Heart left ventricle (tissue), 16 donors: ENCODE data around the gene PLEKHO2. TPM values are rescaled to one million over a fixed set of nuclear protein-coding genes. Genes with fewer than 3 reads are reported as not detected.
A peak's percentile ranks its signal among the peaks of the same experiment; 100 is the strongest.

Experiments
- ATAC-seq, 4 donors: fragments of 200-7000 bp; cut with Tn5 transposase; one replicate each; pipeline ENCODE4 v1.9.1; 2020 to 2022; ENCODE audit warnings: moderate library complexity in 4 of 4, mild to moderate bottlenecking in 3 of 4, moderate number of reproducible peaks in 1 of 4
- DNase-seq, 5 donors: peaks; one replicate each; pipeline ENCODE4 v3.0.0-alpha.2; 2020
- H3K27ac ChIP-seq, 12 donors: fragments of 200-600 bp; sonication (generic) in 4 of 12; one replicate each; pipeline versions ENCODE4 v1.5.0 to v1.8.0; 2016 to 2022; ENCODE audit warnings: mild to moderate bottlenecking in 2 of 12
- H3K27me3 ChIP-seq, 9 donors: fragments of 200-600 bp; sonication (generic) in 2 of 9; one replicate each; pipeline versions ENCODE4 v1.5.1 to v1.8.0; 2016 to 2022; ENCODE audit warnings: mild to moderate bottlenecking in 3 of 9
- H3K36me3 ChIP-seq, 9 donors: fragments of 200-600 bp; sonication (generic) in 2 of 9; one replicate each; pipeline versions ENCODE4 v1.5.0 to v1.8.0; 2018 to 2022; ENCODE audit warnings: mild to moderate bottlenecking in 2 of 9
- H3K4me1 ChIP-seq, 12 donors: fragments of 200-600 bp; sonication (generic) in 4 of 12; one replicate each; pipeline versions ENCODE4 v1.5.0 to v1.8.0; 2016 to 2022; ENCODE audit warnings: mild to moderate bottlenecking in 3 of 12
- H3K4me3 ChIP-seq, 12 donors: fragments of 200-600 bp; sonication (generic) in 4 of 12; one replicate each; pipeline versions ENCODE4 v1.5.0 to v1.8.0; 2017 to 2022; ENCODE audit warnings: mild to moderate bottlenecking in 9 of 12, moderate library complexity in 4 of 12
- H3K9me3 ChIP-seq, 12 donors: fragments of 200-600 bp; sonication (generic) in 4 of 12; one replicate each; pipeline versions ENCODE4 v1.5.0 to v1.8.0; 2016 to 2022; ENCODE audit warnings: mild to moderate bottlenecking in 1 of 12
- CTCF ChIP-seq, 12 donors: fragments of 200-600 bp; sonication (generic) in 4 of 12; IDR thresholded peaks; one replicate each; pipeline versions ENCODE4 v1.5.0 to v1.8.0; 2018 to 2022; ENCODE audit warnings: antibody characterized with exemption in 12 of 12, mild to moderate bottlenecking in 5 of 12
- POLR2A ChIP-seq, 2 donors: fragments of 450-650 bp; IDR thresholded peaks; one replicate each; pipeline ENCODE4 v1.6.1; 2017; ENCODE audit warnings: antibody characterized with exemption in 2 of 2, mild to moderate bottlenecking in 2 of 2, moderate library complexity in 2 of 2
- WGBS, 4 donors: extraction: QIAGEN DNeasy Blood & Tissue Kit in 2 of 4; methylation state at CpG; one replicate each; pipeline versions ENCODE4 v1.1.5 to v1.1.7; 2013 to 2018; 5-methylcytosine and 5-hydroxymethylcytosine counted together
- intact Hi-C, 10 donors: fragments of 100-400 bp; cut with DNase I; formaldehyde crosslinking; loops; one replicate each; pipeline versions ENCODE4 v1.11.1 to v1.14.2; 2022
- polyA plus RNA-seq, 2 donors: library from polyadenylated mRNA; stranded (reverse); fragments of 200-250 nt; gene quantifications; one replicate each; pipeline ENCODE4 v1.2.3, GENCODE V29; 2013
- total RNA-seq, 9 donors: library from RNA; depleted of rRNA in 2 of 9; stranded (reverse); fragments of >200 nt in 2 of 9; fragmentation: NEBNext Ultra II Directional in 3 of 9; extraction: Animal tissue kit (Norgen Biotek cat#: 25700) in 3 of 9; gene quantifications; one replicate each; pipeline versions ENCODE4 v1.1.0 to v1.2.4, GENCODE V29; 2016 to 2023
- donor health status: ischemic (EF 13 %, LVEDD 7.1; RV severe dilation, severe dysfunction).
- donor health status: healthy with polysubstance abuse.
- donor health status: DM: no; HTN: yes; CAD: no.
- donor health status: DM: no; HTN: no; CAD: no.
- donor health status: ischemic (EF 25% LVEDD 6.9; RV normal size, moderate dysfunction).
- donor health status: ischemic (EF 25% LVEDD 5.7; RV mildly dilated, moderate dysfunction).
- donor health status: healthy.
- donor health status: DM: yes; HTN: yes; CAD: no.
- donor health status: ischemic (EF 35%, LVEDD 5.7; RV mildly dilated, moderate dysfunction).
- donor health status: nonischemic (EF 11% LVEDD 7.7; RV severe dilation, severe dysfunction).
- donor health status: DM: yes; HTN: yes; CAD: no.
- donor health status: PGD.
- donor health status: ischemic (EF 29% LVEDD 5.4; RV normal size, mild dysfunction).
- donor health status: nonischemic (EF 23%, LVEDD 6.1; RV moderate dilation, normal function).

Gene PLEKHO2
- total and polyA plus RNA-seq, 11 donors = 5.3 to 50.8 (median 9.2) TPM

- 5 to 16% (median 9%) methylated on average over 40 to 72 of the region's 72 CpGs for WGBS, 4 donors
- intact Hi-C loops = no loop called here
- H3K27ac ChIP-seq = peak within 1 kb of the TSS in 4 of 12 donors; percentile 26 to 52 (median 38)
- peak within 1 kb of the TSS; percentile 38 to 74 (median 62) for H3K4me3 ChIP-seq
- no peaks in the 10 kb centered on the region for H3K36me3 ChIP-seq
- TF ChIP-seq CTCF (IDR thresholded peaks at IDR 0.05) (no peak), POLR2A (IDR thresholded peaks at IDR 0.05) (peak in 1 of 2 donors; percentile 28)
- H3K4me1 ChIP-seq = peaks cover 0 to 16% (median 7%) of the 10 kb centered on the region in 12 donors
- peaks cover 0 to 5% (median 0%) of the 10 kb centered on the region in 9 donors for H3K27me3 ChIP-seq
- DNase-seq (peak; percentile 65 to 83 (median 68)), ATAC-seq (peak; percentile 57 to 93 (median 90))
- H3K9me3 ChIP-seq = no peaks in the 10 kb centered on the region
Measured at GRCh38 chr15:64911311-64912186, 69.8 kb downstream of the PLEKHO2 start, which contains the start of gene ANKDD1A. Gene ANKDD1A (plus strand): TSS chr15:64911902. CDS start chr15:64911931, 29 bp downstream.

GRCh38 chr15:64912379-64913325 is 70.9 kb downstream of the PLEKHO2 start:
- WGBS, 4 donors = 86 to 95% (median 89%) methylated on average over 10 to 15 of the region's 15 CpGs
- TF ChIP-seq CTCF (IDR thresholded peaks at IDR 0.05) = no peak
- TF ChIP-seq POLR2A (IDR thresholded peaks at IDR 0.05) = no peak
- intact Hi-C loops = no loop called here
- DNase-seq (no peak), ATAC-seq (peak in 1 of 4 donors; percentile 13)
- Histone ChIP-seq H3K36me3 (no peaks in the 10 kb centered on the region), H3K4me3 (peak overlapping the region in 8 of 12 donors; percentile 57 to 74 (median 64)), H3K27me3 (peaks cover 0 to 5% (median 0%) of the 10 kb centered on the region in 9 donors), H3K9me3 (no peaks in the 10 kb centered on the region), H3K27ac (no peak overlapping the region), H3K4me1 (peaks cover 0 to 16% (median 7%) of the 10 kb centered on the region in 12 donors)

- Histone ChIP-seq H3K27ac (no peak overlapping the region), H3K4me3 (no peak overlapping the region), H3K27me3 (no peaks in the 10 kb centered on the region), H3K4me1 (peaks cover 0 to 16% (median 7%) of the 10 kb centered on the region in 12 donors), H3K9me3 (no peaks in the 10 kb centered on the region), H3K36me3 (no peaks in the 10 kb centered on the region)
- TF ChIP-seq POLR2A (IDR thresholded peaks at IDR 0.05) = no peak
- no peak for TF ChIP-seq CTCF (IDR thresholded peaks at IDR 0.05)
- no peak for DNase-seq
- no peak for ATAC-seq
- 62 to 72% (median 66%) methylated on average over 13 of the region's 13 CpGs for WGBS, 4 donors
- intact Hi-C loops = no loop called here
Measured at GRCh38 chr15:64915518-64916227, 74.0 kb downstream of the PLEKHO2 start.
